LHCN-M2 (cell line): ENCODE results near the gene AHSG. TPM values are rescaled to one million over a fixed set of nuclear protein-coding genes. Genes with fewer than 3 reads are reported as not detected.

Experiments used
- total RNA-seq: library from RNA; depleted of rRNA; stranded (reverse); fragments of >200 nt; gene quantifications from 2 replicates; pipeline ENCODE4 v1.2.3, GENCODE V29; 2014; rRNA removed

Gene AHSG
- total RNA-seq, 1 experiment from 2014 or later, result not detected

Other genes with a start within 250 kb of the AHSG start
- 1.4 and 1.7 TPM in 2 replicates for gene CRYGS, start 68.7 kb upstream of the AHSG start, total RNA-seq
- gene TBCCD1, start 45.7 kb upstream of the AHSG start, total RNA-seq, result 12.6 and 13.2 TPM in 2 replicates
- 83.8 and 85.5 TPM in 2 replicates for gene DNAJB11, start 42.3 kb upstream of the AHSG start, total RNA-seq
- gene FETUB, start 27.3 kb downstream of the AHSG start, total RNA-seq, result 0.06 TPM in 1 of 2 replicates, not detected in the other
- 0.06 TPM in 1 of 2 replicates, not detected in the other for gene HRG, start 53.0 kb downstream of the AHSG start, total RNA-seq
- not detected in 2 replicates for gene KNG1, start 104.3 kb downstream of the AHSG start, total RNA-seq
- 493 and 693 TPM in 2 replicates for gene EIF4A2, start 170.5 kb downstream of the AHSG start, total RNA-seq
- 59.6 and 78.2 TPM in 2 replicates for gene RFC4, start 193.4 kb downstream of the AHSG start, total RNA-seq
- not detected in 2 replicates for gene ADIPOQ, start 229.7 kb downstream of the AHSG start, total RNA-seq